Type B pancreatic cell (in vitro differentiated cells): ENCODE results near the gene CXCR6. TPM values are rescaled to one million over a fixed set of nuclear protein-coding genes. Genes with fewer than 3 reads are reported as not detected.

ENCODE experiments used
- DNase-seq: peaks from one replicate; pipeline ENCODE4 v3.0.0; 2021; ENCODE audit warnings: mixed read lengths; ENCODE audit not compliant: unreplicated experiment; ENCODE audit errors: extremely low spot score
- H3K27ac Mint-ChIP-seq: 2 replicates; pipeline ENCODE4 v1.8.0; 2021; ENCODE audit warnings: mild to moderate bottlenecking, mixed read lengths
- H3K27me3 Mint-ChIP-seq: 2 replicates; pipeline ENCODE4 v1.8.0; 2021; ENCODE audit warnings: mixed read lengths
- H3K36me3 Mint-ChIP-seq: 2 replicates; pipeline ENCODE4 v1.8.0; 2021; ENCODE audit warnings: mixed read lengths
- H3K4me1 Mint-ChIP-seq: one replicate; pipeline ENCODE4 v1.8.0; 2021; ENCODE audit warnings: mixed read lengths; ENCODE audit not compliant: unreplicated experiment
- H3K4me3 Mint-ChIP-seq: 2 replicates; pipeline ENCODE4 v1.8.0; 2021; ENCODE audit warnings: mild to moderate bottlenecking, mixed read lengths
- H3K9me3 Mint-ChIP-seq: 2 replicates; pipeline ENCODE4 v1.8.0; 2021; ENCODE audit warnings: mixed read lengths
- CTCF ChIP-seq: fragments of 200-600 bp; sonication (generic); conservative IDR thresholded peaks from 2 replicates; pipeline ENCODE4 v1.5.0; 2021; ENCODE audit warnings: antibody characterized with exemption, mild to moderate bottlenecking
- total RNA-seq: library from RNA; stranded (reverse); gene quantifications from 2 replicates; pipeline ENCODE4 v1.2.1, GENCODE V29; 2021; ENCODE audit warnings: low replicate concordance

Gene CXCR6
- total RNA-seq, 1 donor from 2014 or later: not detected

- Mint-ChIP-seq H3K4me1 (no peaks in the 10 kb centered on the region), H3K27me3 (no peaks in the 10 kb centered on the region), H3K4me3 (no peak overlapping the region), H3K9me3 (no peaks in the 10 kb centered on the region), H3K27ac (no peak overlapping the region), H3K36me3 (peaks cover 23% of the 10 kb centered on the region)
- DNase-seq: no peak
- TF ChIP-seq CTCF: no peak
Observed at GRCh38 chr3:45923755-45924154, 19.5 kb upstream of the CXCR6 start.

- DNase-seq: no peak
- Mint-ChIP-seq H3K9me3 (no peaks in the 10 kb centered on the region), H3K4me3 (no peak overlapping the region), H3K4me1 (no peaks in the 10 kb centered on the region), H3K27ac (no peak overlapping the region), H3K27me3 (no peaks in the 10 kb centered on the region), H3K36me3 (peaks cover 20% of the 10 kb centered on the region)
- no peak for TF ChIP-seq CTCF
Observed at GRCh38 chr3:45927881-45928280, 15.4 kb upstream of the CXCR6 start.

GRCh38 chr3:45929042-45929679, 14.1 kb upstream of the CXCR6 start:
- Mint-ChIP-seq H3K4me1 (no peaks in the 10 kb centered on the region), H3K27ac (no peak overlapping the region), H3K4me3 (no peak overlapping the region), H3K36me3 (peaks cover 18% of the 10 kb centered on the region), H3K27me3 (no peaks in the 10 kb centered on the region), H3K9me3 (no peaks in the 10 kb centered on the region)
- DNase-seq: no peak
- peak; percentile 78 for TF ChIP-seq CTCF

- Mint-ChIP-seq H3K9me3 (no peaks in the 10 kb centered on the region), H3K27me3 (no peaks in the 10 kb centered on the region), H3K27ac (no peak overlapping the region), H3K4me1 (no peaks in the 10 kb centered on the region), H3K36me3 (peaks cover 31% of the 10 kb centered on the region), H3K4me3 (no peak overlapping the region)
- no peak for DNase-seq
- TF ChIP-seq CTCF: no peak
Observed at GRCh38 chr3:45931496-45931895, 11.8 kb upstream of the CXCR6 start.

GRCh38 chr3:45932112-45932511, 11.2 kb upstream of the CXCR6 start:
- H3K36me3 Mint-ChIP-seq: peaks cover 29% of the 10 kb centered on the region
- H3K9me3 Mint-ChIP-seq: no peaks in the 10 kb centered on the region
- DNase-seq: no peak
- no peak overlapping the region for H3K27ac Mint-ChIP-seq
- H3K4me1 Mint-ChIP-seq: no peaks in the 10 kb centered on the region
- no peaks in the 10 kb centered on the region for H3K27me3 Mint-ChIP-seq
- H3K4me3 Mint-ChIP-seq: no peak overlapping the region
- no peak for TF ChIP-seq CTCF

GRCh38 chr3:45933591-45933990, 9.7 kb upstream of the CXCR6 start:
- no peaks in the 10 kb centered on the region for H3K4me1 Mint-ChIP-seq
- DNase-seq: no peak
- H3K4me3 Mint-ChIP-seq: no peak overlapping the region
- H3K36me3 Mint-ChIP-seq: peaks cover 20% of the 10 kb centered on the region
- no peaks in the 10 kb centered on the region for H3K9me3 Mint-ChIP-seq
- no peaks in the 10 kb centered on the region for H3K27me3 Mint-ChIP-seq
- TF ChIP-seq CTCF: no peak
- H3K27ac Mint-ChIP-seq: no peak overlapping the region
